ENCODE data around the gene ZSWIM2. TPM values are rescaled to one million over a fixed set of nuclear protein-coding genes. Genes with fewer than 3 reads are reported as not detected.

Gene ZSWIM2
- total RNA-seq, 1 donor, result not detected

DNA sequence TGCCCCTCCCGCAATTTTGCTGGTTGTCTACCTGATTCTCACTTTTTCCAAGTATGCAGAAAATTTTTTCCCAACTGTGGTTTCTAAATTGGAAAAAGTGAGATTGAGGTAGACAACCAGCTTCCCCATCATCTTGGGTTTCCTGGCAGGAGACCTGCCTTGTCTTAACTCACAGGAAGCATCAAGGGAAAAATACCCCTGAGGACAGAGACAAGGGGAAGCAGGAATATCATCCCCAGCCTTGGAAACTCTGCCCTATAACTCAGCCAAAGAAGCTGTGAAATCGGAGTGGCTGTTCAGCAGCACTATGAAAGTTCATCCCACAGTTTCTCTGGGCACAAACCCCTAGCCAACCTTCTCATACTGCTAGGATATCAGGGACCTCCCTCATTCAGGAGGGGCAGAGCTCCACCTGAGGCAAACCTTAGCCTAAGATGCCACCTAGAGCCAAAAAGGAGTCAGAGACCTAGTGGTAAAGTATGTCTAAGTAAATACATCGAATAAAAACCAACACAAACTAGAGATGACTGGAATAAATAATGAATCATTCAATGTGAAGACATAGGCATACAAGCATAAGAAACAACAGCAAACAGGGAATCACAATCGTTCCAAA is 68.2 kb downstream of the ZSWIM2 start:
- no peak overlapping the region for H3K4me2 ChIP-seq (ENCODE audit: insufficient read depth, low read length)
- no peak for DNase-seq (ENCODE audit: insufficient read length, low spot score, missing footprints)
- H3K27me3 ChIP-seq (ENCODE audit: insufficient read depth, low read length), result no peaks in the 10 kb centered on the region
- TF ChIP-seq, protein P1, sequence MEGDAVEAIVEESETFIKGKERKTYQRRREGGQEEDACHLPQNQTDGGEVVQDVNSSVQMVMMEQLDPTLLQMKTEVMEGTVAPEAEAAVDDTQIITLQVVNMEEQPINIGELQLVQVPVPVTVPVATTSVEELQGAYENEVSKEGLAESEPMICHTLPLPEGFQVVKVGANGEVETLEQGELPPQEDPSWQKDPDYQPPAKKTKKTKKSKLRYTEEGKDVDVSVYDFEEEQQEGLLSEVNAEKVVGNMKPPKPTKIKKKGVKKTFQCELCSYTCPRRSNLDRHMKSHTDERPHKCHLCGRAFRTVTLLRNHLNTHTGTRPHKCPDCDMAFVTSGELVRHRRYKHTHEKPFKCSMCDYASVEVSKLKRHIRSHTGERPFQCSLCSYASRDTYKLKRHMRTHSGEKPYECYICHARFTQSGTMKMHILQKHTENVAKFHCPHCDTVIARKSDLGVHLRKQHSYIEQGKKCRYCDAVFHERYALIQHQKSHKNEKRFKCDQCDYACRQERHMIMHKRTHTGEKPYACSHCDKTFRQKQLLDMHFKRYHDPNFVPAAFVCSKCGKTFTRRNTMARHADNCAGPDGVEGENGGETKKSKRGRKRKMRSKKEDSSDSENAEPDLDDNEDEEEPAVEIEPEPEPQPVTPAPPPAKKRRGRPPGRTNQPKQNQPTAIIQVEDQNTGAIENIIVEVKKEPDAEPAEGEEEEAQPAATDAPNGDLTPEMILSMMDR (IDR thresholded peaks at IDR 0.05; ENCODE audit: extremely low read depth, low read depth, low read length), result peak; percentile 22
- no peaks in the 10 kb centered on the region for H4K20me1 ChIP-seq (ENCODE audit: insufficient read depth, low read length)
- H2AFZ ChIP-seq (ENCODE audit: low read length), result no peak overlapping the region
- no peak overlapping the region for H3K4me3 ChIP-seq (ENCODE audit: insufficient read depth, low read length)
- H3K79me2 ChIP-seq (ENCODE audit: insufficient read depth, low read length), result no peaks in the 10 kb centered on the region
- no peaks in the 10 kb centered on the region for H3K9me3 ChIP-seq (ENCODE audit: low read depth, low read length)
- H3K36me3 ChIP-seq (ENCODE audit: insufficient read depth, low read length), result no peaks in the 10 kb centered on the region
- no peak overlapping the region for H3K27ac ChIP-seq (ENCODE audit: low read depth, low read length)
- no peaks in the 10 kb centered on the region for H3K4me1 ChIP-seq (ENCODE audit: insufficient read depth, low read length)

Other genes with a start within 250 kb of the ZSWIM2 start
- gene FAM171B, start 155.1 kb downstream of the ZSWIM2 start, total RNA-seq, result 40.5 and 46.9 TPM in 2 replicates

Measured in osteoblast (primary cell).